Femur (tissue), 1 donor: Measurements from ENCODE around the gene SAP30.

ENCODE experiments used
- DNase-seq: peaks from one replicate; pipeline ENCODE4 v3.0.0-alpha.2; 2017

SAP30 gene, protein sequence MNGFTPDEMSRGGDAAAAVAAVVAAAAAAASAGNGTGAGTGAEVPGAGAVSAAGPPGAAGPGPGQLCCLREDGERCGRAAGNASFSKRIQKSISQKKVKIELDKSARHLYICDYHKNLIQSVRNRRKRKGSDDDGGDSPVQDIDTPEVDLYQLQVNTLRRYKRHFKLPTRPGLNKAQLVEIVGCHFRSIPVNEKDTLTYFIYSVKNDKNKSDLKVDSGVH

DNA sequence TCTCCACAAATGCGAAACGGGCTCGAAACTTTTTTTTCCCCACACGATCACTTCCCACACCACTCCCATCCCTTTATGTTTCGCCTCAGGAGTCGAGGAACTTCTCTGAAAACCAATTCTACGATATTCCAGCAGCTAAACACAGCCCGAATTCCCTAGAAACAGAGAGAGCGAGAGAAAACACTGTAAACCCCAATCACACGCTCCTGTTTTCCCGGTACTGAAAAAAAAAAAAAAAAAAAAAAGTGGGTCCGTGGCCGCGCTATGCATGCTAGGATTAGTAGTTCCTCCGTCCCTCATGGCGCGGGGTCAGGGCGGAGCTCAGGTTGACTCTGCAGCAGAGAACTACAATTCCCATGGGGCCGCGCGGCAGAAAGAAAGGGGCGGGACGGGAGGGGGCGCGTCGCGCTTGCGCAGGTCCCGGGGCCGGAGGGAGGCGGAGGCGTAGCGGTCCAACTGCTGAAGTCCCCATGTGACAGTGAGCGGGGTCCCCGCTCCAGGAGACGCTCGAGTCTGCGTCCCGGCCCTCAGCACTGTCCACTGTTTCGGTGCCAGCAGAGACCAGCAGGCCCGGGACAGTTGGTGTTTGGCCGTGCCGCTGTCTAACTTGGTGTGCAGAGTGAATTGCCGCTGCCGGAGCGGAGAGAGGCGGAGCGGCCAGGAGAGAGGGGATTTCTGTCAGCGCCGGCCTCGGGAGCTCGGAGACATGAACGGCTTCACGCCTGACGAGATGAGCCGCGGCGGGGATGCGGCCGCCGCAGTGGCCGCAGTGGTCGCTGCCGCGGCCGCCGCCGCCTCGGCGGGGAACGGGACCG lies at the start of gene SAP30:
Gene SAP30 (plus strand): TSS at position 478 of the 815 bp plus-strand sequence. CDS start 229 bp downstream, at position 707.
- DNase-seq, result peak; percentile 100

DNA sequence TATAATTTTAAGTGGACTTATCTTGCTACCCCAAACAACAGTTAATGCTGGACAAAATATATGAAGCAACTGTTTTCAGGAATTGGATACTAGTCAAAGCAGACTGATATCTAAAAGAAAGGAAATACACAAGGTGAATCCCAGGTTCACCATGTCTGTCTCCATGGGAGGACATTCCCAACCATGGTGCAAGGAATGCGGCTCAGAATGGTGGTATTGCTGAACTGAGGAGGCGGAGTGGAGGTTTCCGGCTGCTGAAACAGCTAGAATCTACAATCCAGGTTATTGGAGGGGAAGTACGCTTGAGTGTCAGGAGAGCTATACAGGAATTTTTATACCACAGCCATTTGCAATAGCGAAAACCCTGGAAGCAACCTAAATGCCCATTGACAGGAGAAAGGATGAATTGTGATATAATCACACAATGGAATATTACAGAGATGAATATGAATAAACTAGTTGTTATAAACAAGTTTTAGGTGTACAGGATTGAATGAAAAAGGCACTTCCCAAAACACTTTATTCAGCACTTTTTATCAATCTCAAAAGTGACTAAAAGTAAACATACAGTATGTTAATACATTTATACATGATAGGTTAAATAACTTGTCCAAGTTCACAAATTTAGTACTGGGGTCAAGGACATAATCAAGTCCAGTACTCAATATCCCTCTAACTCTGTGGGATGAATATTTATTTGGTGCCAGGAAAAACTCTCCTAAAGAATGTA lies 45.6 kb upstream of the SAP30 start:
- no peak for DNase-seq

GRCh38 chr4:173328236-173328901 lies 42.4 kb upstream of the SAP30 start:
- DNase-seq, result no peak

DNA sequence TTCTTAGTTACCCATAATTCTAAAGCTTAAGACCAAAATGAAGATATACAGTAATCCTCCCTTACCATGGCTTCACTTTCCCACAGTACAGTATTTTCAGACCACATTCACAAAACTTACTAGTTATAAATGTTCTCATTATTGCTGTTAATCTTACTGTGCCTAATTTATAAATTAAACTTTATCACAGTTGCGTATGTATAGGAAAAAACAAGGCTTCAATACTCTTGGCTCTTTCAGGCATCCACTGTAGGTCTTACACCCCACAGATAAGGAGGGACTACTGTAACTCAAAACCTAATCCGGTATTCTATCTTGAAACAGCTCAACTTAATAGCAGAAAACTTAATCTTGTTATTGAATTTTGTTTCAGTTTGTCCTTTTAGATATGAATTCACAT lies 40.2 kb upstream of the SAP30 start:
- DNase-seq, result no peak

DNA sequence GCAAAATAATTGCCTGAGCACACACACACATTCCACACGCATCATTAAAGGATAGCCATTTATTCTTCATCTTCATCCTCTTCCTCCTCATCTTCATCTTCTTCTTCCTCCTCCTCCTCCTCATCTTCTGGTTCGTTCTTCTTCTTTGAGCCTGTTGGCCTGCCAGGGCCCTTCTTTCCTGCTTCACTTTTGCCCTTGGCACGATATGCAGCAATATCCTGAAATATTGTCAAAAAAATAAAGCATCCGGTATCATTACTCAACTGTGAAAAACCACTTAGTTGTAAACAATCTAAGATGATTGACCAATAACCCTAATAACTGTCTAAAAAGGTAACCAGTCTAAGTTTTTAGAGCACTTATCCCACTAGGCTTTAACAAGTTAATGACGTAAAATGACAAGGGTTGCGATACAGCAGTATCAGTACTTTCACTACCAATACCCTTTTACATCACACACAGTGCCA lies 38.7 kb upstream of the SAP30 start:
- DNase-seq, result no peak

DNA sequence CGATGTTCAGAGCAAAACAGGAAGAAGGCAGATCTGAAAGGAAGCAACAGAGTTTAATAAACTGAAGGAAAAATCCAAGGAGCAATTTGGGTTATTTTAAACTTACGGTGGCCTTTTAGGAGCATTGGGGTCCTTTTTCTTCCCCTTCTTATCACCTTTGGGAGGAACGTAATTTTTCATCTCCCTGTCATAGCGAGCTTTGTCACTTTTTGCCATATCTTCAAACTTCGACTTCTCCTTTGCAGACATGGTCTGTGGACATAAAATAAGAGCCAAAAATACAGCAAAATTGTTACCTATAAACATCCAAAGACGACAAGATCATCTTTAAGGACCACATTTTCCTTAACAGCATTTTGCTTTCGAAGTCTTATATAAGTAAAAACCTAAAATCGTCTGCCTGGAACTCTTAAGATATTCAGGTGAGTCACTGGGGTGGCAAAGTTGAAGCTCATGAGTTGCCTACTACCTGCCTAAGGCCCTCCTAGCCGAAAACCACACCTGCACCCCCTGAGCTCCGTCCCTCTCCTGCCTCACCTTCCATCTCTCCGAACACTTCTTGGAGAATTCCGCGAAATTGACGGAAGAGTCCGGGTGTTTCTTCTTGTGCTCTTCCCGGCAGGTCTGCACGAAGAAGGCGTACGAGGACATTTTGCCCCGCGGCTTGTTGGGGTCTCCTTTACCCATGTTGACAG lies 37.6 kb upstream of the SAP30 start:
- DNase-seq, result no peak

- peak; percentile 80 for DNase-seq
These were observed 37.1 kb upstream of the SAP30 start for GRCh38 chr4:173333658-173334084.

- peak; percentile 100 for DNase-seq
These were observed 36.5 kb upstream of the SAP30 start, which contains the start of gene HMGB2 for GRCh38 chr4:173334085-173334890. Gene HMGB2 (minus strand): TSS chr4:173334358. CDS start chr4:173333649, 709 bp downstream.

DNA sequence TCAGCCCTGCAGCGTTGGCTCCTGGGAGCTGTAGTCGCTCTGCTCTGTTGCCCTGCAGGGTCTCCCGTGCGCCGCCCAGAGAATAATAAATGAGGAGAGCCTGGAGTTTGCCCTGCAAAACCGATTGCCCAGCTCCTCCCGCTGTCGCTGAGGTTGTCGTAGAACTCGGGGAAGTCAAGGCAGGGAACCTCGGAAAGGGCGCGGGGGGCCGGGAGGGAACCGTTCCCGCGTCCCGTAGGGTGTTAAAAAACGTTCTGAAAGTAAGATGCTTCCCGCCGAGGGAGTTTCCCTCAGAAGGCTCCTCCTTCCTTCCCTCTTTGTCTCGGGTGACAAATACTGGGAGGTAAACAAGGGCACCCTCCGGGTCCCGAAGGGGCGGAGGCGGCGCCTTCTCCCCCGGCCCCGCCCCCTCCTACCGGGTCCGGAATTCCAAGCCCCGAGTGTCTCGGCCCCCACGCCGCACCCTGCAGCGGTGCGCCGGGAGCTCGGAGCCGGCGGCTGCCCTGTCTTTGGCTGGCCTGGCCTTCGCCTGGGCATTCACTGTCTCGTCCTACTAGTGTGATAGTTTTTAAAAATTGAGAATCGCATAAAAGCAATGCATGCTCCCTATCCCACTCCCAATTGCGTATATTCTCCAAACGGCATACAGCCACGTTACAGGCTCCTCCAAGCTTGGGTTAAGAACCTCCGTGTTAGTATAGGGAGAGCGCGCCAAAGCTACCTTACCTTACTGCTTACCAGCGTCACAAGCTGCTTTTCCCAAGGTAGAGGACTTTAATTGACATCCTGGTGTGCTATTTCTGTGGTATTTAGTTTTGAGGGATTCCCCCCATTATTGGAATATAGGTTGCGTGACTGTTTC lies 35.6 kb upstream of the SAP30 start:
- DNase-seq, result peak; percentile 83

DNA sequence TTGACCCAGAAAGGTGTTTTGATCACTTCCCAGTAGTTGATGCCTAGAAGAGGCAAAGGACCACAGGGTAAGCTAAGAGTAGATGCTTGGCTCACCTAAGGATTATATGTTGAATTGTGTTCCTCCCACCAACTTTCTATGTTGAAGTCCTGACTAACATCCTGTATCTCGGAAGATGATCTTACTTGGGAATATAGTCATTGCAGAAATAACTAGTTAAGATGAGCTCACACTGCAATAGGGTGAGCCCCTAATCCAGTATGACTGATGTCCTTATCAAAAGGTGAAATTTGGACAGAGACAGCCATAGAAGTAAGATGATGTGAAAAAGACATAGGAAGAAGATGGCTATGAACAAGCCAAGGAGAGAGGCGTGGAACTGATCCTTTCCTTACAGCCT lies 33.3 kb upstream of the SAP30 start:
- DNase-seq, result no peak

DNA sequence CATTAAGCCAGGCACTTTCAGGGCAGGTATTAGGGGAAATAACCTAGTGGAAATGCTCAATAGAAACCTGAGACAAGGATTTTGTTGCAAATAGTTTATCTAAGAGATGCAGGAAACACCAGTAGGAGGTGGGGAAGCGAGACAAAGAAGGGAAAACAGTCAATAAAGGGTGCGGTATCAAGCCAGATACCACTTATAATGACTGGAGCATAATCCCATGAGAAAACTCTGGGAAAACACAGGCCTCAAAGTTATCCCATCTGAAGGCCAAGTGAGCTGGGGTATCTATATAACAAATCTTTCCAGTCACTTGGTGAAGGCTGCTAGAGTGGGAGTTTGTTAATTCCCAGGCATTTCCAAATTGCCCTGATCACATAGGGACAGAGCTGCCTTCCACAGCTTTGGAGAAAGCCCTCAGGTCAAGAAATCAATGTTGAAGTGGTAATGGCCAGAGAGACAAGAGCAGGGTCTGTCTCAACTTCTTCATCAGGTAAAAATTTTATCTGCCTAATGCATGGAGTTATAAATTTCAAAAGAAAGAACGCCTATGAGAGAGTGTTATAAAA lies 26.8 kb upstream of the SAP30 start:
- DNase-seq, result no peak

DNA sequence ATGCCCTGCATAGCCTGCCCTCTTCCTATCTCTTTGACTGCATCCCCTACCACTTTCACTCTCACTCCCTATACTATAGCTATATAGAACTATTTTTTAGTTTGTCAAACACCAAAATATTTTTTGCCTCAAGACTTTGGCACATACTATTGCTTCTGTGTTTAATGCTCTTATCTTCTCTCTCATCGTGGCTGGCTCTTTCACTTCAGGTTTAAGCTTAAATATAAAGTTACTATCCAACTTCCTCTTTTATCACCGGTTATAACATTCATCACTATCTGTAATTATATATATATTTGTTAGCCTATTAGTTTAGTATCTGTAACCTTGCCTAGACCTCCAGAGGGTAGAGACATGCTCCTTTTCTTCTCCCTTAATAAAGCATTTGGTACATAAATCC lies 25.1 kb upstream of the SAP30 start:
- DNase-seq, result no peak

GRCh38 chr4:173346074-173346473 lies 24.7 kb upstream of the SAP30 start:
- DNase-seq, result no peak

- DNase-seq, result no peak
These were observed 23.3 kb upstream of the SAP30 start for GRCh38 chr4:173347467-173347866.

- no peak for DNase-seq
These were observed 12.8 kb upstream of the SAP30 start for GRCh38 chr4:173357939-173358338.

GRCh38 chr4:173360587-173361221 lies 10.1 kb upstream of the SAP30 start:
- no peak for DNase-seq

DNA sequence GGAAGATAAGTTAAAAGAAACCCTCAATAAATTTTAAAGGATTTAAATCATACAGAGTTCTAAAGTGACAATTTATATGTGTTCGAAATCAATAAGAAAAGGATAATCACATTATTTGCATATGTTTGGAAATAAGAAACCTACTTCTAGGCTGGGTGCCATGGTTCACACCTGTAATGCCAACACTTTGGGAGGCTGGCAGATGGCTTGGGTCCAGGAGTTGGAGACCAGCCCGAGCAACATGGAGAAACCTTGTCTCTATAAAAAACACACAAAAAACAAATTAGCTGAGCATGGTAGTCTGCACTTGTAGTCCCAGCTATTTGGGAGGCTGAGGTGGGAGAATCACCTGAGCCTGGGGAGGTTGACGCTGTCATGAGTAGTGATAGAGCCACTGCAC lies 8.1 kb upstream of the SAP30 start:
- DNase-seq, result no peak

DNA sequence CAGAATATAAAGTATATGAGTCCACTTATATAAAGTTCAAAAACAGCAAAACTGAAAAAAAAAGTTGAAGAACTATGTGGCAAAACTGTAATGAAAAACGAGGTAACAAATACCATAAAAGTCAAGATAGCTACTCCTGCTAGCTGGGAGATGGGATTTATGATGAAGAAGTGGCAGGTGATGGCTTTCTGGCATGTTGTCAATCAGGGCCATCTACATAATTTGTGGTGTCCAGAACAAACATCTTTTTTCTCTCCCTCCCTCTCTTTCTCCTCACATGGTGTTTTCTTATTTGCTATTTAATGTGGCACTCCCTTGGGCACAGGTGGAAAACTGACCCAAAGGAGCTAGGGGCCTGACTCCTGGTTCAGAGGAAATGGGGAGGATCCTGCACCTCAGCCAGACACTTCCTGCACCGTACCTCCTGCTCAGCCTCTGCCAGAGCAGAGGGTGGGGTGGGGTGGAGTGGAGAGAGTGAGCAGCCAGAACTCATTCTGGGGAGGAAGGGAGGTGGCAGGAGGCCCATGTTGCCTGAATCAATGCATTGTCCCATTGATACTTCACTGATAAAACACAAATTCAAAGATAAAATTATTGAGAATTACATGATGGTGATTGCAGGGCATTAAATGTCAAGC lies 5.3 kb upstream of the SAP30 start:
- no peak for DNase-seq

- no peak for DNase-seq
These were observed 3.5 kb upstream of the SAP30 start for GRCh38 chr4:173367285-173367684.
